ENCODE data around the gene IGFL4. TPM values are rescaled to one million over a fixed set of nuclear protein-coding genes. Genes with fewer than 3 reads are reported as not detected.

IGFL4 gene
- total RNA-seq, 2 donors from 2014 or later: 0.33 to 0.60 TPM

GRCh38 chr19:46018729-46019251 lies 22.0 kb downstream of the IGFL4 start:
- no peak overlapping the region for H3K27ac Mint-ChIP-seq
- no peak overlapping the region for H3K4me3 ChIP-seq (ENCODE audit: low read length)
- peaks cover 27% of the 10 kb centered on the region for H3K27me3 Mint-ChIP-seq (ENCODE audit: insufficient read depth)
- peaks cover 11% of the 10 kb centered on the region for H3K4me1 Mint-ChIP-seq
- no peaks in the 10 kb centered on the region for H3K4me1 ChIP-seq (ENCODE audit: control insufficient read depth, insufficient read depth, low read length)
- H3K36me3 Mint-ChIP-seq (ENCODE audit: low read depth): peaks cover 3% of the 10 kb centered on the region
- no peaks in the 10 kb centered on the region for H3K9me3 Mint-ChIP-seq
- H3K36me3 ChIP-seq (ENCODE audit: control insufficient read depth, insufficient read depth, low read length): no peaks in the 10 kb centered on the region
- 92 to 100% methylated on average over 2 to 10 of the region's 10 CpGs for WGBS, 2 experiments (ENCODE audit: insufficient coverage in 1 of 2, insufficient read length in 1 of 2)
- DNase-seq: no peak
- no peak overlapping the region for H3K9ac ChIP-seq (ENCODE audit: extremely low read depth, low read length, poor library complexity, severe bottlenecking)
- H3K27me3 ChIP-seq (ENCODE audit: control insufficient read depth, insufficient read depth, low read length, poor library complexity, severe bottlenecking): peaks cover 27% of the 10 kb centered on the region
- H3K4me3 Mint-ChIP-seq: no peak overlapping the region
- no peaks in the 10 kb centered on the region for H3K9me3 ChIP-seq (ENCODE audit: control insufficient read depth, low read length)
- H3K27ac ChIP-seq (ENCODE audit: low read depth, low read length): no peak overlapping the region
- TF ChIP-seq CTCF (conservative IDR thresholded peaks at IDR 0.05): no peak

GRCh38 chr19:46017874-46018675 lies 22.7 kb downstream of the IGFL4 start:
- H3K9me3 Mint-ChIP-seq: no peaks in the 10 kb centered on the region
- no peak for DNase-seq
- no peak overlapping the region for H3K27ac Mint-ChIP-seq
- Histone ChIP-seq H3K4me3 (ENCODE audit: low read length) (no peak overlapping the region), H3K9me3 (ENCODE audit: control insufficient read depth, low read length) (no peaks in the 10 kb centered on the region), H3K36me3 (ENCODE audit: control insufficient read depth, insufficient read depth, low read length) (no peaks in the 10 kb centered on the region), H3K4me1 (ENCODE audit: control insufficient read depth, insufficient read depth, low read length) (no peaks in the 10 kb centered on the region), H3K9ac (ENCODE audit: extremely low read depth, low read length, poor library complexity, severe bottlenecking) (no peak overlapping the region), H3K27ac (ENCODE audit: low read depth, low read length) (no peak overlapping the region), H3K27me3 (ENCODE audit: control insufficient read depth, insufficient read depth, low read length, poor library complexity, severe bottlenecking) (peaks cover 34% of the 10 kb centered on the region)
- H3K36me3 Mint-ChIP-seq (ENCODE audit: low read depth): peaks cover 3% of the 10 kb centered on the region
- peaks cover 33% of the 10 kb centered on the region for H3K27me3 Mint-ChIP-seq (ENCODE audit: insufficient read depth)
- TF ChIP-seq CTCF (conservative IDR thresholded peaks at IDR 0.05): no peak
- 91 to 96% methylated on average over 6 to 12 of the region's 15 CpGs for WGBS, 2 experiments (ENCODE audit: insufficient coverage in 1 of 2, insufficient read length in 1 of 2)
- peaks cover 11% of the 10 kb centered on the region for H3K4me1 Mint-ChIP-seq
- no peak overlapping the region for H3K4me3 Mint-ChIP-seq

GRCh38 chr19:46017095-46017429 lies 23.7 kb downstream of the IGFL4 start:
- H3K4me1 Mint-ChIP-seq: peaks cover 11% of the 10 kb centered on the region

More at GRCh38 chr19:46017095-46017429, 23.7 kb downstream of the IGFL4 start:
- Mint-ChIP-seq H3K9me3 (no peaks in the 10 kb centered on the region), H3K27ac (no peak overlapping the region), H3K27me3 (ENCODE audit: insufficient read depth) (peaks cover 38% of the 10 kb centered on the region), H3K4me3 (no peak overlapping the region), H3K36me3 (ENCODE audit: low read depth) (peaks cover 3% of the 10 kb centered on the region)
- Histone ChIP-seq H3K27ac (ENCODE audit: low read depth, low read length) (no peak overlapping the region), H3K4me1 (ENCODE audit: control insufficient read depth, insufficient read depth, low read length) (no peaks in the 10 kb centered on the region), H3K36me3 (ENCODE audit: control insufficient read depth, insufficient read depth, low read length) (no peaks in the 10 kb centered on the region), H3K9me3 (ENCODE audit: control insufficient read depth, low read length) (no peaks in the 10 kb centered on the region), H3K27me3 (ENCODE audit: control insufficient read depth, insufficient read depth, low read length, poor library complexity, severe bottlenecking) (peaks cover 38% of the 10 kb centered on the region), H3K4me3 (ENCODE audit: low read length) (no peak overlapping the region), H3K9ac (ENCODE audit: extremely low read depth, low read length, poor library complexity, severe bottlenecking) (no peak overlapping the region)
- WGBS, 2 experiments (ENCODE audit: insufficient coverage in 1 of 2, insufficient read length in 1 of 2): 70 to 76% methylated on average over 2 to 7 of the region's 7 CpGs
- DNase-seq: no peak
- peak; percentile 8 for TF ChIP-seq CTCF (conservative IDR thresholded peaks at IDR 0.05)

Measured in endodermal cell (in vitro differentiated cells).